ENCODE results near the gene DNAJA2. TPM values are rescaled to one million over a fixed set of nuclear protein-coding genes. Genes with fewer than 3 reads are reported as not detected.

The DNAJA2 gene
- total and polyA plus RNA-seq, 2 of the 4 experiments (the other 2 are of a cell fraction) = 18.6 to 53.9 TPM

DNA sequence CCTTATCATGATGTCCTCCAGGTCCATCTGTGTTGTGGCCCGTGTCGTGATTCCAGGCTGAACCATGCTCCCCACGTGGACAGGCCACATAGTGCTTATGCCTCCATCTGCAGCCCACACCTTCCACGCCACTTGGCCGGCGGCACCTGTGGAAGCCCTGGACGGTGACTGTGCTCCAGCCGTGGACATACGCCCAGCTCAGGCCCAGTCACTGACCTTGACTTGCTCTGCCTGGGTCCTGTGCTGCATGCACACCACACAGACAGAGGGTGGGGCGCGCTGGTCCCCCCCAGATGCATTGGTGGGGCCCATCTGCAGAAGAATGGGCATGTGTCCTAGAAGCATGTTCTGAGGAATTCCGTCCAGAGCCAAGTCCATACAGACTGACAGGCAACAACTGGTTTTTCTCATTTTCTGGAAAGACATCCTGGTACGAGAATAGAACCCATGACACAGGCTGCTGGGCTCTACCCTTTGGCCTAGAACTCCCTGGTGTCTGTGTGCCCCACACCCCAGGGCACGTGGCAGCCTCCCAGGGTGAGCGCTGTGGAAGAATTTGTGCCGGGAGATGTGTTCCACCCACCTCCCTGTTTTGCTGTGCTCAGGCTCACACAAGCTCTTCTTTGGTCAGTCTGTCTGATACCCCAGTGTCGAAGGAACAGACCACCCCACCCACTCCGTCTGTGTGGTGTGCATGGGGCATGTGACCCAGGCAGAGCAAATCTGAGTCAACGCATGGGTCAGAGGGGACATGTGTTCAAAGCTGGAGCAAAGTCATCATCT, 49.8 kb downstream of the DNAJA2 start:
- H3K23ac ChIP-seq (ENCODE audit: low read depth, low read length) = no peak overlapping the region
- intact Hi-C loops (cut with micrococcal nuclease) = no loop called here
- in situ Hi-C loops (cut with MboI; ENCODE audit: low sequenced_read_pairs) = loop anchor here (10.0 kb wide), 1 partner anchor 249 kb away; no protein-coding TSS in a partner anchor
- dilution Hi-C loops (cut with HindIII; ENCODE audit: low sequenced_read_pairs, unreplicated experiment) = no loop called here
- 97% methylated on average over 12 of the region's 19 CpGs; no CpG with 5 or more reads in 1 of the 2 experiments for WGBS, 2 experiments (ENCODE audit: extremely low coverage in 2 of 2, insufficient read length in 1 of 2)
- H3K14ac ChIP-seq (replicated peaks; ENCODE audit: low read depth, low read length) = no peak overlapping the region
- H3K9me3 ChIP-seq (ENCODE audit: control insufficient read depth, insufficient read depth, low read length) = no peaks in the 10 kb centered on the region
- H2BK20ac ChIP-seq (ENCODE audit: low read depth, low read length) = no peak overlapping the region
- H3K4ac ChIP-seq (ENCODE audit: low read depth, low read length) = no peak overlapping the region
- TF ChIP-seq, protein P1, sequence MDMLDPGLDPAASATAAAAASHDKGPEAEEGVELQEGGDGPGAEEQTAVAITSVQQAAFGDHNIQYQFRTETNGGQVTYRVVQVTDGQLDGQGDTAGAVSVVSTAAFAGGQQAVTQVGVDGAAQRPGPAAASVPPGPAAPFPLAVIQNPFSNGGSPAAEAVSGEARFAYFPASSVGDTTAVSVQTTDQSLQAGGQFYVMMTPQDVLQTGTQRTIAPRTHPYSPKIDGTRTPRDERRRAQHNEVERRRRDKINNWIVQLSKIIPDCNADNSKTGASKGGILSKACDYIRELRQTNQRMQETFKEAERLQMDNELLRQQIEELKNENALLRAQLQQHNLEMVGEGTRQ (IDR thresholded peaks at IDR 0.05; ENCODE audit: low read depth, low read length) = 0 out of 2 replicates have a peak, but pooled peaks have one; percentile 40
- TF ChIP-seq SMC3 (IDR thresholded peaks at IDR 0.05; ENCODE audit: low read depth, low read length) (no peak), CEBPB (IDR thresholded peaks at IDR 0.05; ENCODE audit: low read depth, low read length) (no peak), POLR2A (IDR thresholded peaks at IDR 0.05; ENCODE audit: low read depth, low read length) (no peak), RAD21 (IDR thresholded peaks at IDR 0.05; ENCODE audit: low read length) (no peak), RFX5 (IDR thresholded peaks at IDR 0.05; ENCODE audit: low read depth, low read length) (no peak)
- no peak overlapping the region for H2AFZ ChIP-seq (replicated peaks; ENCODE audit: low read length, poor library complexity)
- H3K56ac ChIP-seq (ENCODE audit: extremely low read depth, insufficient read depth, low read length) = no peak overlapping the region
- H2AK5ac ChIP-seq (ENCODE audit: low read depth, low read length) = no peak overlapping the region
- H2BK15ac ChIP-seq (ENCODE audit: low read depth, low read length) = no peak overlapping the region
- peaks cover 5% of the 10 kb centered on the region; the same call in 1 of the 2 replicates for H3K9me1 ChIP-seq (ENCODE audit: insufficient read depth, low read length)
- BruUV-seq (replicated peaks) = no TSS peak
- H3K4me1 ChIP-seq (ENCODE audit: control insufficient read depth, insufficient read depth, low read length) = no peaks in the 10 kb centered on the region
- H4K91ac ChIP-seq (ENCODE audit: insufficient read depth, low read depth, low read length) = no peak overlapping the region
- no peaks in the 10 kb centered on the region for H3K27me3 ChIP-seq (ENCODE audit: control insufficient read depth, insufficient read depth, low read length)
- H4K8ac ChIP-seq (ENCODE audit: low read depth in 2 of 2, low read length in 2 of 2) = no peak overlapping the region
- no peak overlapping the region for H3K4me3 ChIP-seq (ENCODE audit: insufficient read depth, low read depth, low read length)
- no peak overlapping the region for H4K5ac ChIP-seq (ENCODE audit: low read depth, low read length)
- peaks cover 0 to 6% of the 10 kb centered on the region in 2 experiments; a peak in 3 of 4 replicates for H3K79me1 ChIP-seq (ENCODE audit: low read depth in 1 of 2, low read length in 2 of 2)
- POLR2A ChIA-PET (ENCODE audit: unreplicated experiment) = no interaction called here
- H2BK5ac ChIP-seq (ENCODE audit: low read depth, low read length, poor library complexity, severe bottlenecking) = no peak overlapping the region
- CTCF ChIA-PET = interaction anchor here (1.0 kb wide), 1 partner anchor 70 kb away, joined by 4 read pairs; no protein-coding TSS in a partner anchor
- peaks cover 75% of the 10 kb centered on the region for H3K36me3 ChIP-seq (ENCODE audit: control insufficient read depth, insufficient read depth, low read length)
- ATAC-seq (ENCODE audit: low read depth) (no peak), DNase-seq (peak; percentile 33)
- no peaks in the 10 kb centered on the region; the same call in none of the 2 replicates for H4K20me1 ChIP-seq (ENCODE audit: insufficient read depth, low read length)
- no peak overlapping the region for H3K18ac ChIP-seq (ENCODE audit: low read depth, low read length)
- no peak overlapping the region for H3K4me2 ChIP-seq (ENCODE audit: low read depth, low read length)
- H3K27ac ChIP-seq (ENCODE audit: insufficient read depth, low read length) = no peak overlapping the region
- H3K9ac ChIP-seq (ENCODE audit: low read depth, low read length) = no peak overlapping the region
- no peak overlapping the region for H2AK9ac ChIP-seq (replicated peaks; ENCODE audit: low read depth, low read length, poor library complexity)
- no peak overlapping the region for H2BK120ac ChIP-seq (ENCODE audit: low read depth, low read length)
